IPS-15b (cell line): ENCODE measurements around the gene NRSN1.

Experiments
- H3K27me3 ChIP-seq: one replicate; pipeline ENCODE4 v1.6.1; 2013; ENCODE audit warnings: low read length; ENCODE audit not compliant: control insufficient read depth, insufficient read depth
- H3K36me3 ChIP-seq: one replicate; pipeline ENCODE4 v1.6.1; 2013; ENCODE audit warnings: low read length; ENCODE audit not compliant: control insufficient read depth, insufficient read depth
- H3K4me1 ChIP-seq: one replicate; pipeline ENCODE4 v1.6.1; 2013; ENCODE audit warnings: mild to moderate bottlenecking, low read length; ENCODE audit not compliant: control insufficient read depth, insufficient read depth
- H3K4me3 ChIP-seq: one replicate; pipeline ENCODE4 v1.5.1; 2013; ENCODE audit warnings: low read depth, low read length
- H3K9ac ChIP-seq: one replicate; pipeline ENCODE4 v1.6.1; 2013; ENCODE audit warnings: low read depth, mild to moderate bottlenecking, low read length
- H3K9me3 ChIP-seq: one replicate; pipeline ENCODE4 v1.6.1; 2013; ENCODE audit warnings: mild to moderate bottlenecking, low read length; ENCODE audit not compliant: control insufficient read depth, insufficient read depth

The NRSN1 gene

DNA sequence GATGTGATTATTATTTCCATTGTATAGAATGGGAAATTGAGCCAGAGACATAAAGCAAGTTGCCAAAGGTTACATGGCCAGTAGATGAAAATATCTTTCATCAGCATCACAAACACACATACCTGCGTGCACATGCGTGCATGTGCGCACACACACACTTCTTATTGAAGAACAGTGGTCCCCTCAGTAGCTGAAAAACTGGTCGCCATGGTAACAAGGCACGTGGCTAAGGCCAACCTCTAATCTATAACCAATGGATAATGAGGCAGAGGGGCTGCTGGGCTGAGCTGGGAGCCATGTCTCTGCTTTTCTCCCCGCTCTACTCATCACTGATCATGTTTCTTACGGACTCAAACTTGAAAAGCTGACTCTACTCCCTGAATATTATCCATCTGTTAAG is 60.3 kb downstream of the NRSN1 start:
- H3K9me3 ChIP-seq = no peaks in the 10 kb centered on the region
- H3K9ac ChIP-seq = no peak overlapping the region
- H3K27me3 ChIP-seq = no peaks in the 10 kb centered on the region
- H3K4me3 ChIP-seq = no peak overlapping the region
- H3K36me3 ChIP-seq = no peaks in the 10 kb centered on the region
- H3K4me1 ChIP-seq = no peaks in the 10 kb centered on the region

DNA sequence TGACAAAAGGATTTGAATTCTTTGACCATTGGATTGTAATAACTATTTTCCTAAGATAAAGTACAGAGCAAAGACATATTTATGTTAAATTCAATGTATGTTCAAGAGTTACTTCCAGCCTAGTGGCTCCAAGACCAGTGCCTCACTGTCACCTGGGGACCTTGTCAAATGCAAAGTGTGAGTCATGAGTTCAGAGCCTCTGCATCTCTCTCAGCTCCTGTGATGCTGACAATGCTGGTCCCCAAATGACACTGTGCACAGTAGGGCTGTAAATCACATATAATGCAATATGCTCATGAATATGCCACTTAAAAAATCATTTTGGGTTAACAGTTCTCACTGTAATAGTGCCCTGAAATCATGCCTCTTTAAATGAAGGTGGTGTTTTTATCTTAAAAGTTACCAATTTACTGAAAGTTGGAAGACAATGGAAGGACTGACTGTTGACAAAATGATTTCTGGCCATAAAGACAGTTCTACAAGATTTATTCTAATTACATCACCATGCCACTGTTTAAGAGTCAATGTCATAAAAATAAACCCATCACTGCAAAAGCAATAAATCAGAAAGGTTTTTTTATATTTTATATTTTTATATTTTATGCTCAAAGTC is 62.1 kb downstream of the NRSN1 start:
- Histone ChIP-seq H3K27me3 (no peaks in the 10 kb centered on the region), H3K36me3 (no peaks in the 10 kb centered on the region), H3K4me3 (no peak overlapping the region), H3K9me3 (no peaks in the 10 kb centered on the region), H3K9ac (no peak overlapping the region), H3K4me1 (no peaks in the 10 kb centered on the region)

- Histone ChIP-seq H3K36me3 (no peaks in the 10 kb centered on the region), H3K4me1 (no peaks in the 10 kb centered on the region), H3K9ac (no peak overlapping the region), H3K9me3 (no peaks in the 10 kb centered on the region), H3K4me3 (no peak overlapping the region), H3K27me3 (no peaks in the 10 kb centered on the region)
These were observed 62.6 kb downstream of the NRSN1 start for GRCh38 chr6:24188578-24189080.

GRCh38 chr6:24191346-24191745 is 65.3 kb downstream of the NRSN1 start:
- Histone ChIP-seq H3K9me3 (no peaks in the 10 kb centered on the region), H3K4me1 (no peaks in the 10 kb centered on the region), H3K4me3 (no peak overlapping the region), H3K9ac (no peak overlapping the region), H3K36me3 (no peaks in the 10 kb centered on the region), H3K27me3 (no peaks in the 10 kb centered on the region)

GRCh38 chr6:24193364-24193763 is 67.3 kb downstream of the NRSN1 start:
- Histone ChIP-seq H3K9me3 (no peaks in the 10 kb centered on the region), H3K27me3 (no peaks in the 10 kb centered on the region), H3K36me3 (no peaks in the 10 kb centered on the region), H3K4me1 (no peaks in the 10 kb centered on the region), H3K9ac (no peak overlapping the region), H3K4me3 (no peak overlapping the region)

DNA sequence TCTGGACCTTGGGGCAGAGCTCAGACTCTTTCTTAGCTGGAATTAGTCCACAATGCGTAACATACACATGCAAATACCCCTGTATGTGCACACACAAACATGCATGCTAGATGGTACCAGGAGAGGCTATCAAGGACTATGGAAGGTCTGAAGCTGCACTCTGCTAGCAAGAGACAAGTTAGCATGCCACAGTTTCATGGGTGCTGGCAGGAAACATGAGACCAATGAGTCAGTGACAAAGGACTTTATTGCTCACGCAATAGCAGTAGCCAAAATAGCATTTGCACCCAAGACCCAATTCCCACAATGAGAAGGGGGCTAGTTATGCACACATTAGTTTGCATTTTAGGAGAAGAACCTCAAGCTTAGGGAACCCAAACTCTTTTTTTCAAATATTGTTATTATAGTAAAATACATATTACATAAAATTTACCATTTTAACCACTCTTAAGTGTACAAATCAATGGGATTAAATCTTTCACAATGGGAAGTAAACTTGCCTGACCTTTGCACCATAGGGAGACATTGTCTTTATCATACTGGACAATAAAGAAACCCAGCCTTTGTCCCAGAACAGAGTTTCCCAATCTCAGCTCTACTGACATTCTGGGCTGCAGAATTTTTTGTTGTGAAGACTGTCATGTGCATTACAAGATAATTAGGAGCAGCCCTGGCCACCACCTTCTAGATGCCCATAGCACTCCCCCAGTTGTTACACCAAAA is 69.1 kb downstream of the NRSN1 start:
- H3K9me3 ChIP-seq = no peaks in the 10 kb centered on the region
- no peak overlapping the region for H3K4me3 ChIP-seq
- H3K27me3 ChIP-seq = no peaks in the 10 kb centered on the region
- no peaks in the 10 kb centered on the region for H3K36me3 ChIP-seq
- H3K9ac ChIP-seq = no peak overlapping the region
- H3K4me1 ChIP-seq = no peaks in the 10 kb centered on the region

DNA sequence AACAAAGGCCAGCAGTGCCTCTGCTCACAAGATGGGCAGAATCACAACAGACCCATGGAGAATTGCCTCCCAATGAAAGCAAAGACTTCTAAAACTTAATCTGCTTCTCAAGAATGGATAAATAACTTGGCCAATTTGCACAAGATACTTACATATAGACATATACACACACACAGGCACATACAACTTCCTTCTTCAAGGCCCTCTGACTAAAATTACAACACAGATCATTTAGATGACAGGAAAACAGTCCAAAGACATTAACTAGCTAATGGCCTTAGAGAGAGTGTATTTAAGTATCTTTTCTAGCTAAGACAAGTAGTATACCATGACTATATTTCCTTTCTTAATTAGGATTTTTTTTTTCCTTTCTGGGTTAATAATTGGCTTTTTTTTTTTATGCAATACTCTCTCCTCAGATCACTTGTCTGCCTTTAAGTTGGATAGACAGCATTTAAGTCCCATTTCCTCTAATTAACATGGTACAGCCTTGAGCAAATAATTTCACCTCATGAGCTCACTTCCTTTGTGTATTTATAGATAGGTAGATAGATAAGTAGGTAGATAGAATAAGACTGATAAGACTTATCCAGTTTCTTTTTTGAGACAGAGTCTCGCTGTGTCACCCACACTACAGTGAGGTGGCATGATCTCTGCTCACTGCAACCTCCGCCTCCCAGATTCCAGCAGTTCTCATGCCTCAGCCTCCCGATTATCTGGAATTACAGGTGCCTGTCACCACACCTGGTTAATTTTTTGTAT is 70.0 kb downstream of the NRSN1 start:
- Histone ChIP-seq H3K9ac (no peak overlapping the region), H3K27me3 (no peaks in the 10 kb centered on the region), H3K9me3 (no peaks in the 10 kb centered on the region), H3K4me1 (no peaks in the 10 kb centered on the region), H3K4me3 (no peak overlapping the region), H3K36me3 (no peaks in the 10 kb centered on the region)
